Measurements from ENCODE around the gene TTC21B.
"Not testable (repeated sequence)": the region's sequence is repeated elsewhere in the genome, so short reads cannot be mapped to it uniquely, and the experiment has no call there.

Gene TTC21B

DNA sequence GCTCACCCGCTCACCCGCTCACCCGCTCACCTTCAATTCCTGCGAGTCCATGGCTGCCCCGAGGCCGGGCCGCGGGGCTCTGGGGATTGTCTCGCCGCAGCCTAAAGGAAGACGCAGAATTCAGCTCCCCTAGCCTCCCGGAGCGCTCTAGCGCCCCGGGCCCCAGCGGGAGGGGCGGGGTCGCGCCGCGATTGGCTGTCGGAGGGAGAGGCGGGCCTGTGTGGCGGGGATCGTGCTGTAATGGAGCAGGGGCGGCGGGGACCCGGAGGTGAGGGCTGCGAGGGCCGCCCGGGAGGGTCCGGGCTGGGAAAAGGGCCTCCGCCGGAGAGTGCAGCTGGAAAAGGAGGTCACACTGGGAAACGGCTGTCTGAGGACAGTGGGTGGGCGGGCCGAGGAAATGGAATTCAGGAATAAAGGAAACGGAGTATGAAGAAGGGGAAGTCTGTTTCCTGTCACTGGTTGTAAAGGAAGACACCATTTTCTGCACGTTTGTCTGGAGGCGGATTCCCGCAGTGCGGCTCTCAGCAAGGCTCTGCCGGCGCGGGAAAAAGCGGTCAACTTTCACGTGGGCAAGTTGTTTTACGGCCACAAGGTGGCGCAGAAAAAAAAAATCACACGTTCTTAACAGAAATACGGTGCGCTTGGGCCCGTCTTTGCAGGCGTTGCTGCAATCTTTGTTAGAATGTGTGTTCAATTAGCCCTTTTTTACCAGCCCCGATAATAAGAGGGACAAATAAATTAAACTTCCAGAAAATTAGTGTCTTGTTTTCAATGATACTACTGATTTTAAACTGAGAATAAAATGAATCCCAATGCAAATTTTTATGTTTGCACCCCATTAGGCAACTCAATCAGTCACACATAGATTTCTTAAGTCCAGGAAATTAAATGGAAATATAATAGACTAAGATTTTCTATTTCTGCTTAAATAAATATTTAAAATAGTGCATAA is at the start of gene TTC21B:
TTC21B (minus strand) TSS at position 122 of the 952 bp plus-strand sequence; CDS start at position 51, 71 bp downstream.
- peak; percentile 92 for DNase-seq

DNA sequence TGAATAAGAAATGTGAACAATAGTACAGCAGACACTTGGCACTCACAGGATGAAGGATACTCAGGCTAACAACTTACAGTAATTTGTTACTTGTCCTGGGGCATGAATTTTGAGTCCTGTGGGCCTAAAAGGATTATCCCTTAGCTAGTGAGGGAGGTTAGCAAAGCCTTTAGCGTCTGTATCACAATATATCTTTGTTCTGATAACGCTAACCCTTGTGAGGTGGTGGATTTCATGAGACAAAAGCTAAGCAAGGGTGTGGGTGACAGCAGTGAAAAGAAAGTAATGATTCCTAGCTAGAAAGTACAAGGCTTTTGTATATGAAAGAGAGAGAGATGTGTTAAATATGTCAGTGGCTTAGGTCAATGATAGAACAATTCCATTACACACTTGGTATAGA is 46.8 kb upstream of the TTC21B start:
- DNase-seq, result no peak

DNA sequence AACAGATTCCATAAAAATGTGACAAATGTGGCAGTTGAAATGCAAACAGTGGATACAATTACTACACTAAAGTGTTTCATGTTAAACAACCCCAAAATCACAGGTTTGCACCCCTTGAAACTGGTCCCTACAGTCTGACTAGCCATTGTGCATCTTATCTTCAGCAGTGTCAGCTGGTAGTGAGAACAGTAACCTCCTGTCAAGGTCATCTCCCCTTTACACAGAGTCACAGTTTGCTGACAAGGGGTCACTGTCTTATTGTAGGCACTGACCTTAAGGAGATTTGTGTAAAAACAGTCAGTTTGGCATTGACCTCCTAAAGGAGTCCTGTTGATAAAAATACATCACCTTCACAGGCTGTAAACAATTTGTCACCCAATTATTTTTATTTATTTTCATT is 37.3 kb upstream of the TTC21B start:
- no peak for DNase-seq

DNA sequence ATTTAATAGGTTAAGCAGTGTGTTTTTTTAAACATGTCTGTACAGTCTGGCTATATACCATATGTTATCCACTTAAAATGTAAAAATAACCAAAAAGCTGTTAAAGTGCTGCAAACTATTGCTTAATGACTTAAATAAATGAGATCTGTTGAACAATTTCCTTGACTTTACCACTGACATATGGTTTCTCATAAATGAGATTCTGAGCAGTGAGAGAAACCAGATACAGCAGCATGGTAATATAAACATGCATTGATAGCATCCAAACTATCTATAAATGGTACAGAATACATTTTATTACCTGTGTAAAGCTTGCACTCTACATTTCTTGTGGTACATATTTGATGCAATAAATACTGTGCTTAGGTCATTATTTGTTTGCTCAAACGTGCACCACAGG is 36.3 kb upstream of the TTC21B start:
- DNase-seq, result no peak

DNA sequence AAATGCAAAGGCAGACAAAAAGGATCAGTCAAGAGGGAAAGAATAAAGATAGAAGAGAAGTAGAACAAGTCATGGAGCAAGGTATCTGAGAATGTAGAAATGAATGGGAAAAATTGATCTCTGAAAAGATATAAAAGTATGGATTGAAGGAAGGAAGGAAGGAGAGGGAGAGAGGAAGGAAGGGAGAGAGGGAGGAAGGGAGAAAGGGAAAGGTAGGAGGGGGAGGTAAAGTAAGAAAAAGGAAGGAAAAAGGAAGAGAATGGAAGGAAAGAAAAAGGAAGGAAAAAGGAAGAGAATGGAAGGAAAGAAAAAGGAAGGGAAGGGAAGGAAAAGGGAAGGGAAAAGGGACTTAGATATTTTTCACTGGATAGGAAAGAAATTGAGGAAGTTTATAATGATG is 31.5 kb upstream of the TTC21B start:
- DNase-seq, result no peak

DNA sequence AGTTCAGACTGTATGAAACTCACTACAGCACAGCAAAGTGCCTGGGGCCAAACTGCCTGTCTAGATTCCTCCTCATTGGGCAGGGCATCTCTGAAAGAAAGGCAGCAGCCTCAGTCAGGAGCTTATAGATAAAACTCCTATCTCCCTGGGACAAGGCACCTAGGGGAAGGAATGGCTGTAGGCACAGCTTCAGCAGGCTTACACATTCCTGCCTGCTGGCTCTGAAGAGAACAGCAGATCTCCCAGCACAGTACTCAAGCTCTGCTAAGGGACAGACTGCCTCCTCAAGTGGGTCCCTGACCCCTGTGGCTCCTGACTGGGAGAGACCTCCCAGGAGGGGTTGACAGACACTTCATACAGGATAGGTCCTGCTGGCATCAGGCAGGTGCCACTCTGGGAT is 18.6 kb upstream of the TTC21B start:
- DNase-seq, result not testable (repeated sequence)

DNA sequence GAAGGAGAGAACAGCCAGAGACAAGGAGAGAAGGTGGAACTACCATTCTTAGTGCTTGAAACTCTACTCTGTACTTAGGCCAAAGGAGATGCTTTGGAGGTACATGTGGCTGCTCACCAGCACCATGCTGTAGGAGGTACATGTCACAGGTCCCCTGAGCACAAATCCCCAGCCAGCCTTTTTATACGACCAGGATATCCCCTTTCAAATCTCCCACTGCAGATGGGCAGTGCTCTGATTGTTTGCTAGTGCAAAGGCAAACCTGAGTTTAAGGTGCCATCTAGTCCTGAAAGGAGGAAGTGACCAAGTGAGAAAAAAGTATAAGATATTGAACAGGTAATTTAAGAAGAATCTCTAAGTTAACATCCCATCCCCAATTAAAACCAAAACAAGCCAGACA is 17.1 kb upstream of the TTC21B start:
- no peak for DNase-seq

DNA sequence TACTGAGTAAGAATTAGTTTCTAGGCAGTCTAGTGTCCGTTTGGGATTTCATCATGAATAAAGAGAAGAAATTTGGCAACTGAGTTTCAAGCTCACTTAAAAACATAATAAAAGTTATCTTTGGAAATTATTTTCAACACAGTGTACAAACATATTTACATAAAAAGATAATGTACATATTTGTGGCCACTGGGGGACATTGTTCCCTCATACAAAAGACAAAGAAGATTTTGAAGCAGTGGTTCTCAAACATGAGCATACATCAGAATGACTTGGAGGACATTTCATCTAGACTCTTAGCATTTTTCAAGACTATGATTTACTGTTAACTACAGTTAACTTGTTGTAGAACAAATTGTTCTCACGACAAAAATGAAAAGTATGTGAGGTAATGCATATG is 15.7 kb upstream of the TTC21B start:
- DNase-seq, result no peak

DNA sequence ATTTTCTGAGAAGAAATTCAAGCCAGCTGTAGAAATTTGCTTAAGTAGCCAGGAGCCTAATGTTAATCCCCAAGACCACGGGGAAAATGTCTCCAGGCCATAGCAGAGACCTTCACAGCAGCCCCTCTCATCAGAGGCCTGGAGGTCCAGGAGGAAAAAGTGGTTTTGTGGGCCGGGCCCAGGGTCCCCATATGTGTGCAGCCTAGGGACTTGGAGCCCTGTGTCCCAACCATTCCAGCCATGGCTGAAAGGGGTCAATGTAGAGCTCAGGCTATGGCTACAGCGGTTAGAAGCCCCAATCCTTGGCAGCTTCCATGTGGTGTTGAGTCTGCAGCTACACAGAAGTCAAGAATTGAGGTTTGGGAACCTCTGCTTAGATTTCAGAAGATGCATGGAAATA is 14.2 kb upstream of the TTC21B start:
- no peak for DNase-seq

DNA sequence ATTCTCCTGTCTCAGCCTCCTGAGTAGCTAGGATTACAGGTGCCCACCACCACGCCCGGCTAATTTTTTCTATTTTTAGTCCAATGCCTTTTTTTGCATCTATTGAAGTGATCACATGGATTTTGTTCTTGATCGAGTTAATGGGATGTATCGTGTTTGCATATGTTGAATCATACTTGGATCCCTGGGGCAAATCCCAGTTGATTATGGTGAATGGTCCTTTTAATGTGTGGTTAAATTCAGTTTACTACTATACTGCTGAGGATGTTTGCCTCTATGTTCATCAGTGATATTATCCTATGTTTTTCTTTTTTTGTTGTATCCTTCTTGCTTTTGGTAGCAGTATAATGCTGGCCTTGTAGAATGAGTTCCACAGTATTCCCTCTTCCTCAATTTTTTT is 8.2 kb upstream of the TTC21B start:
- no peak for DNase-seq

DNA sequence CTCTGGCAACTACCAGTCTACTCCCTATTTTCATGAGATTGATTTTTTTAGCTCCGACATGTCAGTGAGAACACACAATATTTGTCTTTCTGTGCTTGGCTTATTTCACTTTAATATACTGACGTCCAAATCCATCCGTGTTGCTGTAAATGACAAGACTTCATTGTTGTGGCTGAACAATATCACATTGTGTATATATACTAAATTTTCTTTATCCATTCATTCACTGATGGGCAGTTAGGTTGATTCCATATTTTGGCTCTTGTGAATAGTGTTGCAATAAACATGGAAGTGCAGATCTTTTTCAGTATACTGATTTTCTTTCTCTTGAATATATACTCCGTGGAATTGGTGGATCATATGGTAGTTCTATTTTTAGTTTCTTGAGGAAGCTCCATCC is 5.8 kb upstream of the TTC21B start:
- DNase-seq, result no peak

DNA sequence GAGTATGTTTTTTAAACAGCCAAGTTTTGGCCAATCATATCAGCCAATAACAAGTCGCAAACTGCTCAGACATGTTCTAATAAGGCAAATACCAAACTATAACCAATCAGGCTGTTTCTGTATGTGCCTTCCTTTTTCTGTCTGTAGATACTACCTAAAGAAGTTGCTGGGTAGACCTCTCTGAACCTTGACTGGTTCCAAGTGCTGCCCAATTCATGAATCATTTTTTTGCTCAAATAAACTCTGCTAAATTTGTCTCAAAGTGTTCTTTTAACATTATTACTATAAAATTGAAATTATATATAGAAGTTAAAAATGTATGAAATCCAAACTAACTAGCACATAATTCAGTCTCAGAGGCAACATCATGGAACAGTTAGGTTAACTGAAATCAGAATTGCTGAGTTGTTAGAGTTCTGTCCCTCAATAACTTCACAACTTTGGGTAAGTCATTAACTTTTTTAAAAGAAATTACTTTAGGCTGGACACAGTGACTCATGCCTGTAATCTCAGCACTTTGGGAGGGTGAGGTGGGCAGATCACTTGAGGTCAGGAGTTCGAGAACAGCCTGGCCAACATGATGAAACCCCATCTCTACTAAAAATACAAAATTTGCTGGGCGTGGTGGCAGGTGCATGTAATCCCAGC is 4.9 kb upstream of the TTC21B start:
- DNase-seq, result no peak

DNA sequence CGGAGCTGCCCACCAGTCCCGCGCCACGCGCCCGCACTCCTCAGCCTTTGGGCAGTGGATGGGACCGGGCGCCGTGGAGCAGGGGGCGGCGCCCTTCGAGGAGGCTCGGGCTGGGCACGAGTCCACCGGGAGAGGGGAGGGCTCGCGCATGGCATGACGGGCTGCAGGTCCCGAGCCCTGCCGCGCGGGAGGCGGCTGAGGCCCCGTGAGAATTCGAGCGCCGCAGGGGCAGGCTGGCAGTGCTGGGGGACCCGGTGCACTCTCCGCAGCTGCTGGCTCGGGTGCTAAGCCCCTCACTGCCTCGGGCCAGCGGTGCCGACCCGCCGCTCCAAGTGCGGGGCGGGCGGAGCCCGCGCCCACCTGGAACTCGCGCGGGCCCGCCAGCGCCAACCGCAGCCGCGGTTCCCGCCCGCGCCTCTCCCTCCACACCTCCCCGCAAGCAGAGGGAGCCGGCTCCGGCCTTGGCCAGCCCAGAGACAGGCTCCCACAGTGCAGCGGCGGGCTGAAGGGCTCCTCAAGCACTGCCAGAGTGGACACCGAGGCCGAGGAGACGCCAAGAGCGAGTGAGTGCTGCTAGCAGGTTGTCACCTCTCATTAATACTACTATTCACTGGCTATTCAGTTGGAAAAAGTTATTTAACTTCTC is 3.6 kb upstream of the TTC21B start:
- DNase-seq, result no peak

DNA sequence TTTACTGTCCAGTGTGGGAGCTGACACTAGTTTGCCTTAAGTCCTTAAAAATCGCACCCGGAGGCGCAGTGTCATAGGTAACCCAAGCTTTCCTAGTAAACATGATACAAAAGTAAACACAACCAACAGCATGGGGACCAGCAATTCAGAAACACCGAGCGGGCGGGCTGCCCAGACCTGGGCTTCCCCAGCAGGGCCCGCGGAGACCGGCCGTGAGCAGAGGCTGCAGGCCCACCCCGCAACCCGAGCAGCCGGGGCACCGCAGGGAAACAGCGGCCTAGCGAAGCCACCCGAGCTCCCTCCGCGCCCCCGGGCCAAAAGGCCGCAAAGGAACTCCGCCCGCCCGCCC is 296 bp downstream of the TTC21B start:
- no peak for DNase-seq

DNA sequence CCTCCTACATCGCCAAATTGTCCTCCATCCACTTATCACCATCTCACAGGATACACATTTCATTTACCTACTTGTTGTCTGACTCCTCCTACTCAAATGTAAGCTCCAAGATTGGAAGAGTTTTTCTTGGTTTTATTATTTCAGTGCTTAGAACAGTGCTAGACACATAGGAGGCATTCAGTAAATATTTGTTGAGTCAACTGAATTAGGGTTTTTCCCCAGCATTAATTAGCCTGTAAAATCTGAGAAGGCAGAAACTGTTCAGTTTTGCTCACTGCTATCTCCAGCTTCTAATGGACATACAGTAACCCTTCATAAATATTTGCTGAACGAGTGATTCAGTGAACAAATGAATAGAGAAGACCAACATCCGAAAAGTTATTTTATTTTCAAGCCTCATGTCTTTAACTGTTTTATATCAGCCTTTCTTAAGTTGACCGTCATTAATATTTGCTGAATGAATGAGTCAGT is 800 bp downstream of the TTC21B start:
- DNase-seq, result no peak

DNA sequence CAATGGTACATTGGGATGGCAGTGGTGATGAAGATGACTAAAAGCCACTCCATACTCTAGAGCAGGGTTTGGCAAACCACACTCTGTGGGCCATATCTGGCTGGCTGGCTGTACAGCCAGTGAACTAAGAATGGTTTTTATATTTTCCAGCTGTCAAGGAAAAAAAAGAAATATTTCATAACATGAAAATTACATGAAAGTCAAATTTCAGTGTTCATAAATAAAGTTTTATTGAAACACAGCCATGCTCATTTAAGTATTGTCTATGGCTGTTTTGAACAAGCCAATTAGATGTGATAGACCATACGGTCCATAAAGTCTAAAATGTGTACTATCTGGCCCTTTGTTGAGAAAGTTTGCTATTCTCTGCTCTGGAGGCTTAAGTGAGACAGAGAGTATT is 1.5 kb downstream of the TTC21B start:
- DNase-seq, result no peak

DNA sequence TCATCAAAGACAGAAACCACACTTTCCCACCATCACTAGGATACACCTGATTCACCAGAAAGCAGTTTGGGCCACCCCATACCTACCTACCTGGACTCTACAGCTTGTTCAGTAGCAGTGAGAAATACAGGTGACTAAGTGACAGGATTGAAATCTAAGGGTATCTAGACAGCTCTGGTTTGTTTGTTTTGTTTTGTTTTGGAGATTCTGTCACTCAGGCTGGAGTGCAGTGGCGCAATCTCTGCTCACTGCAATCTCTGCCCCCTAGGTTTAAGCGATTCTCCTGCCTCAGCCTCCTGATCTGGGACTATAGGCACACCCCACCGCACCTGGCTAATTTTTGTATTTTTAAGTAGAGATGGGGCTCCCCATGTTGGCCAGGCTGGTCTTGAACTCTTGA is 3.1 kb downstream of the TTC21B start:
- DNase-seq, result no peak

DNA sequence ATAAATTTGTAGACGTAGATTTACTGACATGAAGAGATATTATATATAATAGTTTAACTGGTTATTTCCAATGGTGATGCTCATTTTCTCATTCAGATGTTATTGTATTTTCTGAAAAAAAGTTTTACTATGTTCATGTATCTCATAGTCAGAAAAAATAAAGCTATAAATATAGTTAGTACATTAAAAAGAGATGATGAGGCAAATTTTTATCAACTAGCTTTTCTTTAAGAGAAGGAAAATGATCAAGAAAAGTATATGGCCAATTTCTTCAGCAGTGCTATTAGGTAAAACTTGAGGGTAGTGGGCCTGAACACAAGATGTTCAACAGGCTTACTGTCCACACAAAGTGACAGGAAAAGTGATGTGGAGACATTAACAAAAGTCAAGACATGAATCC is 11.7 kb downstream of the TTC21B start:
- DNase-seq, result no peak

DNA sequence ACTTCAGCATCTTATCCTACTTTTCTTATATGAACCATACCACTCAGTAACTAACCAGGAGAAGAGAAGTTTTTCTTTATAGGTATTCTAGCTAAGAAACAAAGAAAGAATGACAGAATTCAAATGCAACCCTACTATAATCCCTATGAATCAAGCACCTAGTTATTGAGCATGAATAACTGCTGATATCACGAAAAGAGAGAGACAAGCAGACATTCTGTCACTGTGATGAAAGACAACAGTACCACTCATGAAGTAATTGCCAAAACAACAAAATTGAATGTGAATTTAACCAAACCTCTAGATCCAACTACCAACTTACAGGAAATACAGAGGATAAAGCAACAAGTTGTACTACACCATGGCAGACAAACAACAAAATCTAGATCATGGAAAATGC is 15.3 kb downstream of the TTC21B start:
- no peak for DNase-seq

DNA sequence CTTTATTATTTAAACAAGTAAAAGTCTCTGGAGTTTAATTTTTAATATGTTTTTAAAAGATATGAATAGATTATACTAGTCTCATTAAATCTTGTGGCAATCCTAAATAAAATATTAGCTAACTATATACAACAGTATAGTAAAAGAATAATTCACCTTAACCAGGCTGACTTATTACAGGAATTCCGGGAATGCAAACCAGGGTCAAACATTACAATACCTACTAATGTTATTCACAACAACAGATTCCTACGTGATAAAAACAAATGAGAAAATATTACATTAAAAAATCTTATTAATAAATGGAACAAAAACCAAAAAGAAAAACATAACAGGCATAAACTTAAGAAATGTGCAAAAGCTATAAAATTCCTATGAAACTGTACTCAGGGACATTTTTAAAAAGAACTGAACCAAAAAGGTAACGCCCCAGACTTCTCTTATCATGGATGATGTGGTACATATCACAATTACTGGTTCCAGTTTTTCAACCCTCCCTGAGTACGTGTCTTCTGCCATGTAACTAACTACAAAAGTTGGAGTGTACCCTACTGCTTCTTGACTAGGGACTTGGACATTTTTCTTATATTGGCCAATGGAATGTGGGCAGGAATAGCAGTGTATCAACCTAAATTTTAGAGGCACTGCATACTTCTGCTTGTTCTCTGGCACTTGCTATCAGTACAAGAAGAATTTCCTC is 20.2 kb downstream of the TTC21B start:
- DNase-seq, result no peak

DNA sequence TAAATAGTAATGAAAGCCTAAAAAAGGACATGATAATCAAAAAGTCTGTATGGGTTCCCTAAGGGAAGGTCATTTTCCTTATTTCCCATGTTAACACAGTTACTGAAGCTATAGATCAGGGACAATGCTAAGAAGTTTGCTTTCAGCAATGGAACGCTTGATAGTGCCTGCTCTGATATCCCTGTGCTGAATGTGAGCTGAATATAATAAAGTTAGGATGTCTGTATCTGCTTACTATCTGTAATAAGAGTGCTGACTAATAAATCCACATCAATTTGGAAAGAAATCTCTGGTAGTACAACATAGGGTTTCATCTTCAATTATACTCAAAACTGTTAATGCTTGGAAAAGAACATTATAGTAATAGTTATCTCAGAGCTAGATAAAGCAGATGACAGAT is 25.8 kb downstream of the TTC21B start:
- DNase-seq, result no peak

DNA sequence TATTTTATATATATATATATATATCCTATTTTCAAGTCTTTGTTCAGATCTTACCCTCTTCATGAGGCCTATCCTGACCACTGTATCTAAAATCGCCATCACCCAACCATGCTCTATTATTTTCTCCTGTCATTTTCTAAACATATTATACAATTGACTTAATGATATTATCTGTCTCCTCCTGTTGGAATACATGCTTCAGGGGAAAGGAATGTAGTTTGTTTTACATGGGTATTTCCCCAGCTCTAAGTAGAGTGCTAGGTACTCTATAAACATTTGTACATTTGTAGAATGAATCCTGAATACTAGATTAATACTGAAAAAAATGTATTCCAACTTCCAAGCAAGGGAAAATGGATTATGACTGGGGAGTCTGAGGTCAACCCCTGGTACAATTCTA is 26.2 kb downstream of the TTC21B start:
- DNase-seq, result no peak

DNA sequence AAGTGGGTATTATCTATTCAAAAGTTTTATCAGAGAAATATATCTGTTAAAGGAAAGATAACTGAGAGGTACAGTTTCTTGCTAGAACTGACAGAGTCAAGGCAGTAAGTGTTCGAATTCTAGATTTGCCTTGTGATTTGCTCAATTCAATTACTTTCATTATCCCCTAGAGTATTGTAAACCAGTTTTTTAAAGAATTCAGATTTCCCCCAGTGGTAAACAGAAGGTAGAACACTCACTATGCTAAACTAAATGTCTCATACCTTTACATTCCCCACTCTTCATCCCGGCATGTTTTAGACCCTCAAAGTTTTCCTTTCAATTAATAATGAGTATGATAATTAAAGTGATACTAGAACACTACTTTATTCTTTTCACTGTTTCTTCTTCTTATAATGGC is 28.6 kb downstream of the TTC21B start:
- DNase-seq, result no peak
